GM19455 (cell line): Measurements from ENCODE around the gene NEK10.
"Not testable (repeated sequence)": the region's sequence is repeated elsewhere in the genome, so short reads cannot be mapped to it uniquely, and the experiment has no call there.

Source experiments
- ATAC-seq: cut with Tn5 transposase; IDR thresholded peaks from one replicate; pipeline ENCODE4 v1.9.1; 2021; ENCODE audit not compliant: unreplicated experiment

Gene NEK10

DNA sequence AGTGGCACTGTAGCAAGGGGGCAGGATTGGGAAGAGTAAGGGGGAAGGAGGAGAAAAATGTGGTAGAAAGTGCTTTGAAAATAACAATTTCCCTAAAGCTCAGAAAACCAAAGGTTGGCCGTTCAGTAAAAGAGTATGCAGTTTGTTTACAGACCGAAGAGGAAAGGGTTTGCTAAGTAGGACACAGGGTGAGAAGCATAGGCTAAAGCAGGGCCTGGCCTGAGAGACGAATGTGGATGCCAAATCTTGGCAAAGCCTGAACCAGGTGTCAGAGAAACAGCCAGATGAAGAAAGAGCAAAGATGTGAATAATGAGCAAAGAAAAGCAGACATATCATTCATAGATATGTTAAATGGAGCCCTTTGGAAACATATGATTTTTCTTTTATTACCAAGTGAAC is 17.1 kb downstream of the NEK10 start:
- ATAC-seq, result no peak

GRCh38 chr3:27349832-27350231 is 19.4 kb downstream of the NEK10 start:
- peak; percentile 74 for ATAC-seq

GRCh38 chr3:27345959-27346865 is 23.0 kb downstream of the NEK10 start:
- ATAC-seq, result no peak

GRCh38 chr3:27345493-27345892 is 23.7 kb downstream of the NEK10 start:
- ATAC-seq, result no peak

DNA sequence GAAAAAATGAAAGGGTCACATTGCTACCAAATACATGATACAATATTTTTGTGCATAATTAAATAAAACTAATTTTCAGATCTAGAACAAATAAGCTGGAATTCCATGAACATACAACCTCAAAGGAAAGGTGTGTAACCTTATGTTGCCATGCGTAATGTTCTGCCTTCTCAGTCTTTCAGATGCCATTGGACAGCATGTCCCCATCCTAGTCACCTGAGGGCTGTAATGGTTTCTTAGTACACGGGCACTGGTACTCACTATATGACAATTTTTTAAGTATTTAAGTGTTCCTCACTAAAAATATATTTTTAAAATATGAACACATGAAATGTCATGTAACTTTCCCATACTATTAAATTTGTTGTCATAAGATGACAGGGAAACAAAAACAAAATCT is 24.1 kb downstream of the NEK10 start:
- no peak for ATAC-seq

DNA sequence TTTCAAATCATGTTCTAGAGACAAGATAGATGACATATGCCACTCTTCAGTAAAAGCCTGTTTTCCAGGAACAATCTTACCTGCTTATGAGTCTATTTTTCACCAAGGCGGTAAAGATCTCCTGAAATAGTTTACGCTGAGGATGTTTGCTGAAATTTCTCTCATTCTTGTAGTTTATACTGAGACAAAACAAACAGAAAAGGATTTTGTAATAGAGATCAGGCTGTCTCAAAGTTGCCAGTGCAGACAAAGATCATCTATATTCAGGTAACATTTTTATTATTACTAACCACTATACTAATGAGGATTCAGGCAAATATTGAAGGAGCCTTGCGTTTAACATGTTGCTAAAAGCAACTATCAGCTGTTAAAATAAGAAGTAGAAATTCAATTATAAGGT is 25.0 kb downstream of the NEK10 start:
- no peak for ATAC-seq

DNA sequence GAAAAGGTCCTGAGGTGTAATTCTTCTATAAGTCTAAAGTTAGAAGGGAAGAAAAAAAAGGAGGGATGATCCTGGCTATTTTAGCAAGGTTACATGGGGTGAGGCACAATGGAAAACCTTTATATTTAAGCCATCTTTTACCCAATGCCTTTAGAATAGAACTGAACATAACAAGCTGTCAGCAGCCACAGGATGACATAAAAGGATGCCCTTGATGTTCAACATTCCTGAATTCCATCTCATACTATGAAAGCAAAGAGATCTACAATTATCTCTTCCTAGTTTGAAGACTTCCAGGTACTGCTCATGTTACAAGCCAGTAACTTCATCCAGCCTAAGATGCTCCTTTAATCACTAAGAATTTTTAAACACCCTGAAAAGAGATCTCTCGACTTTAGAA is 26.9 kb downstream of the NEK10 start:
- no peak for ATAC-seq

DNA sequence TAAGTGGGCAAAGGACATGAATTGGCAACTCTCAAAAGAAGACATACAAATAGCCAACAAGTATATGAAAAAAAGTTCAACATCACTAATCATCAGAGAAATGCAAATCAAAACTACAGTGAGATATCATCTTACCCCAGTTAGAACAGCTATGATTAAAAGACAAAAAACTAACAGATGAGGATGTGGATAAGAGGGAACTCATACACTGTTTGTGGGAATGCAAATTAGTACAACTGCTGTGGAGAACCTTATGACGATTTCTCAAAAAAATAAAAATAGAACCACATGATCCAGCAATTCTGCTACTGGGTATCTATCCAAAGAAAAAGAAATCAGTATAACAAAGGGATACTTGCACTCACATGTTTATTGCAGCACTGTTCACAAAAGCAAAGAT is 28.6 kb downstream of the NEK10 start:
- ATAC-seq, result peak; percentile 67

GRCh38 chr3:27335571-27335970 is 33.6 kb downstream of the NEK10 start:
- no peak for ATAC-seq

DNA sequence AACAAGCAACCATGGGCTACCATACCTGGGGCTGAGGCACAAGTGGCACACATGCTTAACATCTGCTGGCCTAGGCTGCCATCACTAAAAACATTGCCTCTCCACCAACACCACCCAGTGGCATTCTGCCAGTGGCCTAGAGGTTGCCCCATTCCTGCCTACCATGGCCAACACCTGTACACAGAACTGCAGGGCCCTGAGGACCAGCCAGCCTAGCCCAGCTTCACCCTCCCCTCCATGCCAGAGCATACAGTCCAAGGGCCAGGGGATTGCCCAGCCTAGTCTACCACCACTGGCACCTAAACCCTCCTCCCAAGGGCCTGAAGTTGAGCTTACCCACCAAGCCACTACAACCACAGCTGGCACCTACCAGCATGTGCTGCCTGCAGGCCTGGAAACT is 35.3 kb downstream of the NEK10 start:
- no peak for ATAC-seq

GRCh38 chr3:27328982-27329762 is 40.0 kb downstream of the NEK10 start:
- ATAC-seq, result not testable (repeated sequence)

- no peak for ATAC-seq
Observed at GRCh38 chr3:27326629-27327545, 42.3 kb downstream of the NEK10 start.

GRCh38 chr3:27326202-27326601 is 43.0 kb downstream of the NEK10 start:
- ATAC-seq, result no peak

DNA sequence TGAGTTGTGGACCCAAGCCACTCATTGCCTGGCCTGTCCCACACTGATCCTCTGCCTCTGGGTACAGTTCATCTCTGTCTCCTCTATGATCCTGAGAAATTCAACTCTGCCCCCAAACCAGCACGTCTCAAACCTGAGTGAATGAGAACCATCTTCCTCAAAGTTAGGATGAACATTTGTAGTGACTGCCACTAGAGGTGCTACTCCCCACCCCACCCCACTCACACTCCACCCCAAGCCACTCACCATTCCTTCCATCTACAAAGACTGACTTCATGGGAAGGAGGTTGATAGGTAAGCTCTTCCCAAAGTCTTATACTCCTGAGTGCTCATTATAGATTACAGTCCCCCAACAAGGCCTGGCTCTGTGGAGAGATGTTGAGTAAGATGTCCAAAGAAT is 43.8 kb downstream of the NEK10 start:
- ATAC-seq, result no peak

GRCh38 chr3:27324686-27325085 is 44.5 kb downstream of the NEK10 start:
- ATAC-seq, result no peak

DNA sequence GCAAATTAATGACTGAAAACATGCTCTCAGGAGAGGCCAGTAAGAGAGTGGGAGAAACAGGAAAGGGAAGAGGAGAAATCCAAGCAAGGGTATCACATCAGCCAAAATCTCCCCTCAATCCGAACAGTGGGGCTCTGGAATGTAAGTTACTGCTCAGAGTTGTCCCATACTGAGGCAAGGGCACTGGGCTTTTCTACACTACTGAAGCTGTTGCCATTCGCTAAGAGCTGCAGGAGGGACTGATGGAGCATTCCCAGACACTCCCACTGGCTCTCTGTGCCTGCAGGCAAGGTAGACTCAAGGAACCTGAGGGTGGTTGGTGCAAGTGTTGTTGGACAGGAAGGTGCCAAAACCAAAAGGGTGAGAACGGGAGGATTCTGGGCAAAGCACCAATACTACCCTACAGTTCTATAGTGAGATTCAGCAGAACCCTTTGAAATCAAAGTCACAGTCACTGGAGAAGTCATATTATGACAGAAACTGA is 46.1 kb downstream of the NEK10 start:
- no peak for ATAC-seq

DNA sequence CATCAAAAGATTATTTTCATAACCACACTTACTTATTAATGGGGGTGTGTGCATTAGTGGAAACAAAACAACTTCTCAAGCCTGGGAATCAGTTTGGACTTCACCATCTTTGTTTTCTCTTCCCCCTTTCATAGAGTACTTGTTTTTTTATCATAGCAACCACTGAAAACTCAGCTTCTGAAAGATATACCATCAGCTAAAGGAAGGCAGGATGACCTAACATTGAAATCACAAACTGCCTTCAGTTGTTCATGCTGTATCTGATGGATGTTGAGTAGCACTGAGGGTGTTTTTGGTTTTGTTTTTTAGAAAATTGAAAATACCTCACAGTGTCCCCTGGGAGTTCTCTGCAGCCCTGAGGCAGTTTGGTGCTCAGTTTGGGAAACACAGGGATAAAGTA is 46.5 kb downstream of the NEK10 start:
- no peak for ATAC-seq

DNA sequence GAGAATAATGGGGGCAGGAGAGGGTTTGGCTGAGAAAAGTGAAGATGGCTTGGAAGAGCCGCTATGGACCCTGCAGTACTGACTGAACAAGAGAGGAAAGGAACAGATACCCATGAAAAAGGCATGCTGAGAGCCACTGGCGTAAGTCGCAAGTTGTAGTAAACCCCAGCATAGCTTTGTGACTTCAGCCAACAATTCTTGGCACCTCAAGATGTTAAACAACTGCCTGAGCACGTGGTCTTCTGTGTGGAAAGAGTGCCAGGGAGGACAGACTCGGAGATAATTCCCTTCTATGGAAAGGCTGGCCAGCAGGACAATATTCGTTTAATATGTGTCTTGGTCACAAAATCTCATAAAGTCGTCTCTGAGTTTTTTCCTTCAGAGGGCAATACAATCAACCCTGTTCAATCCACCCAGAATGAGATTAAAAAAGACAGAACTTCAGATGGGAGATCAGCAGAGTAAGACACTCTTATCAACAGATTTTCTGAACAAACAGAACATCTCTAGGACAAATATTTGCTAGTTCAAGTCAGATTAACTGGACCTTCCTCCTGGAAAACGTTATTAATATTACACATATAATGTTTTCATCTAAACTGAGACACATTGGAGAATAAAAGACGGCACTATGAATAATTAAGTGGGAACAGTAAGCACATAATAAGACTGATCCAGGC is 49.2 kb downstream of the NEK10 start:
- no peak for ATAC-seq

GRCh38 chr3:27319304-27319703 is 49.9 kb downstream of the NEK10 start:
- no peak for ATAC-seq

- no peak for ATAC-seq
Observed at GRCh38 chr3:27317096-27317495, 52.1 kb downstream of the NEK10 start.
